HepG2 (cell line): ENCODE measurements around the gene FASLG. TPM values are rescaled to one million over a fixed set of nuclear protein-coding genes. Genes with fewer than 3 reads are reported as not detected.

ENCODE experiments used
- ATAC-seq: fragments of 200-7000 bp; cut with Tn5 transposase; 3 replicates; pipeline ENCODE4 v1.9.1; 2020; ENCODE audit warnings: mild to moderate bottlenecking, moderate library complexity
- BruUV-seq: library from RNA; stranded (reverse); fragments of 400-500 nt; replicated peaks from 2 replicates; lab custom pipeline; 2021; lab: Mats Ljungman, UMichigan
- CTCF ChIA-PET: fragments of 300-600 bp; formaldehyde crosslinking; extraction: SDS; loops from one replicate; lab custom pipeline; 2021; ENCODE audit warnings: low total read pairs, inconsistent platforms, low intra/inter-chr PET ratio; lab: Yijun Ruan, JAX
- POLR2A ChIA-PET: fragments of 350-600 bp; sonication (Branson Sonifier 250); formaldehyde crosslinking; loops from one replicate; lab custom pipeline; 2020; ENCODE audit warnings: antibody characterized with exemption, inconsistent platforms; lab: Yijun Ruan, JAX
- DNase-seq: peaks from one replicate; pipeline ENCODE4 v3.0.0-alpha.2; 2015; ENCODE audit warnings: low spot score
- FAIRE-seq: peaks from 3 replicates; lab custom pipeline; 2011; peaks lifted over from hg19 to GRCh38; lab: Jason Lieb, UNC
- H2AFZ ChIP-seq: one replicate; pipeline ENCODE4 v1.6.1; 2011; ENCODE audit warnings: low read length, inconsistent platforms
- H3K27ac ChIP-seq: fragments of 300-600 bp; 3 replicates; pipeline ENCODE4 v1.8.0; 2011; ENCODE audit warnings: mixed run types, mild to moderate bottlenecking, mixed read lengths, low read length, inconsistent platforms; ENCODE audit not compliant: insufficient read depth; ENCODE audit errors: extremely low read length
- H3K27me3 ChIP-seq, 2 experiments: fragments of 200-600 bp in 1 of 2; 2 replicates in 1 of 2; 3 replicates in 1 of 2; pipeline versions ENCODE4 v1.6.0 to v1.8.0; 2011; ENCODE audit warnings: low read length in 2 of 2, mild to moderate bottlenecking in 2 of 2, moderate library complexity in 2 of 2, inconsistent platforms in 1 of 2; ENCODE audit not compliant: insufficient read depth in 2 of 2, control insufficient read depth in 1 of 2
- H3K36me3 ChIP-seq, 2 experiments: fragments of 200-600 bp in 1 of 2; replicated peaks in 1 of 2; 2 replicates in 1 of 2; 3 replicates in 1 of 2; pipeline versions ENCODE4 v1.5.1 to v1.8.0; 2011; ENCODE audit warnings: low read length in 2 of 2, inconsistent platforms in 1 of 2; ENCODE audit not compliant: insufficient read depth in 2 of 2, control insufficient read depth in 1 of 2
- H3K4me1 ChIP-seq: 2 replicates; pipeline ENCODE4 v1.5.1; 2012; ENCODE audit warnings: low read length, inconsistent platforms; ENCODE audit not compliant: insufficient read depth
- H3K4me2 ChIP-seq: 2 replicates; pipeline ENCODE4 v1.6.0; 2011; ENCODE audit warnings: low read depth, low read length, inconsistent platforms
- H3K4me3 ChIP-seq, 3 experiments: fragments of 200-600 bp in 1 of 3; sonication (generic), shearing (Covaris generic) in 1 of 3; replicated peaks in 1 of 3; 2 replicates each; pipeline ENCODE4 v1.5.1; 2011 to 2016; ENCODE audit warnings: low read length in 3 of 3, inconsistent platforms in 2 of 3, low read depth in 2 of 3, mild to moderate bottlenecking in 2 of 3, control low read depth in 1 of 3, mixed read lengths in 1 of 3; ENCODE audit not compliant: insufficient read depth in 1 of 3
- H3K79me2 ChIP-seq: one replicate; pipeline ENCODE4 v1.6.1; 2011; ENCODE audit warnings: low read length, inconsistent platforms; ENCODE audit not compliant: insufficient read depth
- H3K9ac ChIP-seq: 2 replicates; pipeline ENCODE4 v1.6.0; 2011; ENCODE audit warnings: mild to moderate bottlenecking, low read depth, low read length, inconsistent platforms; ENCODE audit not compliant: insufficient read depth
- H3K9me3 ChIP-seq: 2 replicates; pipeline ENCODE4 v1.5.1; 2012; ENCODE audit warnings: mild to moderate bottlenecking, low read length
- H4K20me1 ChIP-seq: 2 replicates; pipeline ENCODE4 v1.6.0; 2011; ENCODE audit warnings: inconsistent platforms, mild to moderate bottlenecking, low read length, moderate library complexity; ENCODE audit not compliant: insufficient read depth
- ATF4 ChIP-seq, 2 experiments: fragments of 450-650 bp in 1 of 2; sonication (generic) in 1 of 2; formaldehyde crosslinking; IDR thresholded peaks; 2 replicates each; pipeline versions ENCODE4 v1.5.0 to v1.8.0; 2020 to 2022; ENCODE audit warnings: mild to moderate bottlenecking in 1 of 2, missing genetic modification reagents in 1 of 2
- BCLAF1 ChIP-seq: fragments of 450-650 bp; IDR thresholded peaks from 2 replicates; pipeline ENCODE4 v1.6.1; 2017; ENCODE audit warnings: mild to moderate bottlenecking
- GTF2F1 ChIP-seq: fragments of 150-350 bp; IDR thresholded peaks from 2 replicates; pipeline ENCODE4 v1.6.1; 2014; ENCODE audit warnings: low read length
- HINFP ChIP-seq: sonication (generic); formaldehyde crosslinking; IDR thresholded peaks from 2 replicates; pipeline ENCODE4 v1.4.0; 2020; ENCODE audit warnings: low read depth, mild to moderate bottlenecking, missing genetic modification reagents
- HOXA3 ChIP-seq: sonication (generic); formaldehyde crosslinking; IDR thresholded peaks from 2 replicates; pipeline ENCODE4 v1.5.0; 2020; ENCODE audit warnings: missing genetic modification reagents
- KDM1A ChIP-seq: IDR thresholded peaks from 2 replicates; pipeline ENCODE4 v1.6.1; 2016; ENCODE audit warnings: missing compliant biosample characterization
- NCOA5 ChIP-seq: sonication (generic); formaldehyde crosslinking; IDR thresholded peaks from 2 replicates; pipeline ENCODE4 v1.4.0; 2020; ENCODE audit warnings: missing genetic modification reagents
- NR1H2 ChIP-seq: sonication (generic); formaldehyde crosslinking; IDR thresholded peaks from 2 replicates; pipeline ENCODE4 v1.8.1; 2022; ENCODE audit warnings: low read depth, missing genetic modification reagents, borderline replicate concordance
- PCBP1 ChIP-seq: fragments of 200-400 bp; formaldehyde crosslinking; IDR thresholded peaks from 2 replicates; pipeline ENCODE4 v1.6.1; 2017; ENCODE audit warnings: mild to moderate bottlenecking, low read depth, low read length, borderline replicate concordance
- TBP ChIP-seq: sonication (generic); formaldehyde crosslinking; IDR thresholded peaks from 2 replicates; pipeline ENCODE4 v1.5.0; 2020; ENCODE audit warnings: missing genetic modification reagents
- ZFY ChIP-seq: sonication (generic); formaldehyde crosslinking; IDR thresholded peaks from 2 replicates; pipeline ENCODE4 v1.4.0; 2020; ENCODE audit warnings: missing genetic modification reagents
- WGBS: methylation state at CpG from one replicate; pipeline ENCODE4 v1.1.6; 2017; ENCODE audit warnings: low lambda C conversion rate; 5-methylcytosine and 5-hydroxymethylcytosine counted together
- in situ Hi-C: cut with HindIII; loops from 2 replicates; pipeline ENCODE4 v1.10.0; 2017; ENCODE audit warnings: low pct_unique_long_range_greater_than_20kb; ENCODE audit not compliant: extremely low pct_ligation_motif_present
- intact Hi-C: fragments of 100-400 bp; cut with micrococcal nuclease; formaldehyde crosslinking; loops from one replicate; pipeline ENCODE4 v1.10.0; 2022; ENCODE audit not compliant: unreplicated experiment
- polyA plus RNA-seq, 8 experiments: library from polyadenylated mRNA; depleted of rRNA in 3 of 8; stranded (reverse) in 7 of 8; unstranded in 1 of 8; fragments of >200 nt; fragmentation: Illumina TruSeq in 4 of 8; extraction: Trizol in 4 of 8; gene quantifications; 2 replicates each; pipeline versions ENCODE4 v1.2.1 to v1.2.3, GENCODE V29; 2011 to 2016; ENCODE audit warnings: low read depth in 4 of 8, missing spikeins in 1 of 8, mixed read lengths in 1 of 8; ENCODE audit not compliant: insufficient read depth in 1 of 8
- total RNA-seq, 5 experiments: library from RNA; depleted of rRNA; stranded (reverse); fragments of >200 nt; fragmentation: Illumina TruSeq; extraction: Trizol; gene quantifications; 2 replicates each; pipeline ENCODE4 v1.2.3, GENCODE V29; 2016; ENCODE audit warnings: low read depth in 1 of 5

Gene FASLG
- total and polyA plus RNA-seq, 2 of the 13 experiments (the other 11 are each of a cell fraction or from before 2014, with no cell fraction given) = 0.08 TPM; not detected in 1

- no peak for TF ChIP-seq BCLAF1
- TF ChIP-seq KDM1A = no peak
- no peak for TF ChIP-seq HOXA3
Observed at GRCh38 chr1:172622541-172622940, 36.4 kb upstream of the FASLG start (continued).

GRCh38 chr1:172623748-172624147 lies 35.2 kb upstream of the FASLG start:
- FAIRE-seq = no peak
- Histone ChIP-seq H3K9ac (no peak overlapping the region), H2AFZ (no peak overlapping the region), H3K27ac (no peak overlapping the region), H3K4me2 (no peak overlapping the region), H3K27me3 (no peaks in the 10 kb centered on the region), H3K4me1 (peaks cover 15% of the 10 kb centered on the region; the same call in 1 of the 2 replicates), H4K20me1 (no peaks in the 10 kb centered on the region), H3K79me2 (no peaks in the 10 kb centered on the region), H3K36me3 (no peaks in the 10 kb centered on the region), H3K9me3 (peaks cover 14% of the 10 kb centered on the region), H3K4me3 (no peak overlapping the region)
- ChIA-PET POLR2A (no interaction called here), CTCF (no interaction called here)
- no peak for DNase-seq
- BruUV-seq = no TSS peak
- TF ChIP-seq TBP (CRISPR knock-in tag) (no peak), HINFP (CRISPR knock-in tag) (no peak), NCOA5 (CRISPR knock-in tag) (no peak), ATF4 (CRISPR knock-in tag; IDR thresholded peaks at IDR 0.05) (no peak), PCBP1 (no peak), ZFY (no peak), GTF2F1 (no peak), NR1H2 (CRISPR knock-in tag) (no peak)
- ATAC-seq = no peak
- intact Hi-C loops = no loop called here
- WGBS = 29% methylated on average over 3 of the region's 3 CpGs
- in situ Hi-C loops = no loop called here
